KG1 (cell line): ENCODE measurements around the gene ZNF492.
"Not testable (repeated sequence)": the region's sequence is repeated elsewhere in the genome, so short reads cannot be mapped to it uniquely, and the experiment has no call there.

Experiments
- DNase-seq: peaks from one replicate; lab custom pipeline; 2025; lab: John Stamatoyannopoulos, UW

Gene ZNF492

DNA sequence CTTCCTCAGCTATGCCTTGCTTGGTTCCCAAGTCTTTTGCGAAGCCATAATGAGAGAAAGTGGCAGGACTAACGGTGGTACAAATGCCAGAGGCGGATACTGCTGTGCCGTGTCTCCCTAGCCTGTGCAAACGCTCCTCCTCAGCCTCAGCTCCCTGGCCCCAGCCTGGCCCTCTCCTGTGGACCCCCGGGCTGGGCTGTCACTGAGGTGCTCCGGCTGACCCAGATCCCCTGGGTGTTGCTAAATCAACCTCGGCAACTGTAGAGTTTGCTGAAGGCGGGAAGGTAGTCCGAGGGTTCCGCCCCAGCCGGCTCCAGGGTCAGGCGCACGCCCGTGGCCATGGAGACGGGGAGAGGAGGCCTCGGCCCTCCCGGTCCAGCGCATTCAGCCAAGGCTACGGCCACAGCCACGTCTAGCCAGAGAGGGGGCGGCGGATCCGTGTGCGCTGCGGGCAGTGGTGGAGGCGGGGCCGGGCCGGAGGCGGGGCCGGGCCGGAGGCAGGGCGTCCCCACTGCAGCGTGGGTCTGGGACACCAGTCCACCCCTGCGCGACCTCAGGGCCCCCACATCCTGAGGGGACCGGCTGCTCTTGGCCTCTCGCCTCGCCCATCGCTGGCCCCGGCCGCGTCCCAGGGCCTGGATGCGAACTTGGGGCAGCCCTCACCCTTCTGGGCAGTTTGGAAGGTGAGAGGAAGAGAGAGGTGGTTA lies 16.4 kb upstream of the ZNF492 start:
- no peak for DNase-seq

DNA sequence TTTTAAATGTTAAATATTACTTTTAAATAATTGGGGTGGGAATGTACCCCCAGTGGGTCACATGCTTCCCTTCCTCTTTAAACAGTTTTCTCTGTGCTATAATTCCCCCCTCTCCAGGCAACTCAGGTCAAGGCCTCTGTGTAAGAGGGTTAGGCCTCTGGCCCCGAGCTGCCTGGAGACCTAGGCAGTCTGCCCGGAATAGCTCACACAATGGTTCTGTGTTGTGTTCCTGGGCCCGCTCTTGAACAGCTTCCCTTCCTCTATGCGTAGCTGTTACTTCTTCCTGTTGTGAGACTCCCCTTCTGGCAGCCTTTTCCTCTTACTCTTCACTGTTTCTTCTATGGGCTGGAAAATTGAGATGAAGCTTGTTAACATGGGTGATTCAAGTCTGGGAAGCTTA lies 14.8 kb upstream of the ZNF492 start:
- no peak for DNase-seq

DNA sequence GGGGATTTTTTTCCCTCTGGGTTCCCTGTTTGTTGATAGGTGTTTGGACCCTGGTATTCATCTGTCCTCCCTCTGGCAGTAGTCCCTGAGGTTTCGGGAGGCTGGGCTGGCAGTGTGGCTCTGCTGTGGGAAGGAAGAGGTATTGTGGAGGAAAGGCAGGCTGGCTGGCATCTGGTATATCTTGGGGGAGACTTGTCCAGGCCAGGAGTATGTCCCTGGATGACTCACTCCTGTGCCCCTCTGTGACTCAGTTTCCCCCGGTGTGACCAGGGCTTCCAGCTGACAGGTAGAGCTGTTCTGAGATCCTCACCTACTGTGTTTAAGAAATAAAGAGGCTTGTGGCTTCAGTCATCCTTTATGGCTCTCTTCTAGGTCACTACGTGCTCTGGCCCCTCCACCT lies 14.2 kb upstream of the ZNF492 start:
- no peak for DNase-seq

DNA sequence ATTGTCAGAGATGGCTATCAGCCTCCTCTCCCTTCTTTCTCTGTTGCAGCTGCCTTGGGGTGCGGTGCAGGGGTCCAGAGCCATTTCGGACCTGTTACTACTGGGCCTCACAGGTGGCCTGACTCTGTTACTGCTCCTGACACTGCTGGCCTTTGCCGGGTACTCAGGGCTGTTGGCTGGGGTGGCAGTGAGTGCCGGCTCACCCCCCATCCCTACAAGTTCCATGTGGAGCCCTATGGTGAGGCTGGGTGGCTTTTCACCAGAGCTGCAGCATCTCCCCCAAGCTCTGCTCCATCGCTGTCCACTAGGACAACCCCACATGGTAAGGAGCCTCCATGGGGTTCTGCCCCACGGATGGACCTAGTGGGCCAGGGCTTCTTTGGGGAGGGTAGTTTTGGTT lies 13.7 kb upstream of the ZNF492 start:
- no peak for DNase-seq

DNA sequence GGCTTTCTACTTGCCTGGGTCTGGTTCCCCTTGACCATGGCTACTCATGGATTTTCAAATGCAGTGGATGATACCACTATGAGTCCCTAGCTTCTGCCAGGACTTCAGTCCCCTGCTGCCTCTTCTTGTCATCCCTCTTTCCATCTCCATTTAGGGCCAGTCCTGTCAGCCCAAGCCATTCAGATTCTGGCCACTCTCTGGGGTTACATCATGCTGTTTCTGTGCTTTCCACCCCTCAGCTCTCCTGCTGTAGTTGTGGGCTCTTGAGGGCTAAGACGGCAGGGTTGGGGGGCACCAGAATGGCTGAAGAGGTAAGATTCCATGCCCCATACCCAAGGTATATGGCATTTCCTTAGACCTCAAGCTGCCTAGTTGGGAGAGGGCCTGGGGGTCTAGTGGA lies 13.2 kb upstream of the ZNF492 start:
- DNase-seq = no peak

DNA sequence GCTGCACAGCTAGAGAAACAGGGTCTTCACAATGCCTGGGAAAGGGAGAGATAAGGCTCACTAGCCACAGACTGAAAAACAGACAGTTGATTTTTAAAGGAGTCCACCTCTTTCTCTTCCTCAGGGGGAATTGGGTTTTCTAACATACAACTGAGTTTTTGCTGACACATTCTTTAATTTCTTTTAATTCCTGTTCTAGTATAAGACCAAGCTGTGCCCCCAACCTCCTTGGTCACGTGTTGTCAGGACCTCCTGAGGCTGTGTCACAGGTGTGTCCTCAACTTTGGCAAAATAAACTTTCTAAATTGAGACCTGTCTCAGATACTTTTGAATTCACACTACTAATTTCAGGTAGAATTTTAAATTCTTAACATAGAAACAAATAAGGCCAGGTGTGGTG lies 12.1 kb upstream of the ZNF492 start:
- no peak for DNase-seq

DNA sequence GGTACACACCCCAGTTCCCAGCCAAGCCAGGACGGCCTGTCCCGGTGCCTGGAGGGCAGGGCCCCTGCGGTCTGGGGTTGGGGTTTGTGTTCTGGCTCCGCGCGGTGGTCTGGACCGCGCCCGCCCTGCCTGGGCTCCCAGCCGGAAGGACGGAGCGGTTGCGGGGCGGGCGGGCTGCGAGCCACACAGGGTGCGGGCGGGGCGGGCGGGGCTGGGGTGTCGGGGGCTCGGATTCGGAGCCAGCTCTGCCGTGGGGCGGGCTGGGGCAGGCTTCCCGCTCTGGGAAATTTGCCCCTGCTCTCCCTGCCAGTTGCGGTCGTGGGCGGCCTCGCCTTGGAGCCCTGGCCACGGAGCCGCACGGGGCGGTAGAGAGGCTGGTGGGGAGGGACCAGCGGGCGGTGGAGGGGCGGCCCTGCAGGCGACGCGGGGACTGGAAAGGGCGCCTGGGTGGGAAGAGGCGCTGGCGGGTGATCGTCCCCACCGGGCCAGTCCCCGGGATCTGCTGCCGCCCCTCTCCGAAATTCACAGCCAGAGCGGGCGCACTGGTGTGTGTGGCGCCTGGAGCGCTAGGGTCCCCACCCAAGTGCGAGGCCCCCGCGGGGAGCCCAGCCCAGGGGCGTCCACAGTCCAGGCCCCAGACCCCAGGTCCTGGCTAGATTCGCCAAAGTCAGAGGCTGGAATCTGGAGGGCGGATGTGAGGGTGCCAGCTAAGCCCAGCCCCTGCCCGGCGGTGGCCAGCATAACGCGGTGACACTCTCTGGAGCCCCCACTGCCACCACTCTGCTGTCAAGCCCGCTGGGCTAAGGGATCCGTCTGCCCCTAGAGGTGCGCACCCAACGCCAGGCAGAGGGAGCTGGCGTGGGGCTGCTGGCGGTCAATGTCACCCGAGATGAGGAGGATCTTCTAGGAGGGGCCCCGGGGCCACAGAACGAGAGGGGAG lies 11.0 kb upstream of the ZNF492 start:
- no peak for DNase-seq

DNA sequence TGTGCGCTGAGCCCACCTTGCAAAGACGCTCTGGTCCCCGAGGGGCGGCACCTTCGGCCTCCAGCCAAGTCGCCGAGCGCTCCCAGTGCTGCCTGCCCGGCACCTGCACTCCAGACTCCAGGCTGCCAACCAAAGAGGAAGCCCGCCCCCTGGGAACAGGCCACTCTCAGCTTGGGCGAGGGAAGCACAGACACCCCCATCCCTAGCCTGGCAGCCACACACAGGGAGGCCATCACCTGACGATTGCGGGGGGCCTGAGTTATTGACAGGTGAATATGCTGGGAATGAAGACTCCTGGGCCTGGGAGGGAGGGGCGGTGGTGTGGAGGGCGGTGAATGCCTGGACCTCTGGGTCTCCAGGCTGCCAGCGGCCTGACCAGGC lies 10.3 kb upstream of the ZNF492 start:
- no peak for DNase-seq

DNA sequence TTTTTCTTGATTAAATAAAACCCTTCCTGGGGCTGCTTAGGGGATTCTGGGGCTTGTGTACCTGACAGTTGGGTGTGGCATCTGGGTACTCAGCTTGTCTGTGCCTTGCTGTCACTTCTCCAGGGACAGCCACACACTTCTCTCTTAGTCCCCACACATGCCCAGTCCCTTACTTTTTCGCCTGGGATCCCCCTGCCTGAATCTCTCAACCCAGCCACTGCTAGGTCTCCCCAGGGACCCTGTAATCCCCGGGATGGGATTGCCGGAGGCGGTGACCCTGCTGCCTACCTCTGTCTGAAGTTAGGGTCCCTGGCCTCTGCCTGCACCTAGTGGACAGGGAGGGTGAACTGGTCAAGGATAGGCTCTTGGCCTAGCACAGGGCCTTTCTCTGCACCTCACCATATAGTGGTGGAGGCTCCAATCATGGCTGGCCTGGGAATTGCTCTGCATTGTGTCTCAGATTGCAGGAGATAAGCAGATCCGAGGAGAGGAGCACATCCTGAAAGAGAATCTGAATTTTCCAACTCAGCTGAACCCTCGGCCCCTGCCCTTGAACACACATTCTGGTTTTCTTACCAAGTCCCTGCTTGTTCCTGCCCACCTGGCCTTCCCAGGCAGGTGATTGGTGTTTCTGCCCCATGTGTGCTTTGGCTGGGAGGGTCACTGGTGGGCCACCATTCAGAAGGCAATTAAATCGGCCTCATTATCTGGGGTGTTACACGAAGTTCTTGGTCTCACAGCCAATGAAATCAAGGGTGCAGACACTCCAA lies 8.7 kb upstream of the ZNF492 start:
- DNase-seq = no peak

DNA sequence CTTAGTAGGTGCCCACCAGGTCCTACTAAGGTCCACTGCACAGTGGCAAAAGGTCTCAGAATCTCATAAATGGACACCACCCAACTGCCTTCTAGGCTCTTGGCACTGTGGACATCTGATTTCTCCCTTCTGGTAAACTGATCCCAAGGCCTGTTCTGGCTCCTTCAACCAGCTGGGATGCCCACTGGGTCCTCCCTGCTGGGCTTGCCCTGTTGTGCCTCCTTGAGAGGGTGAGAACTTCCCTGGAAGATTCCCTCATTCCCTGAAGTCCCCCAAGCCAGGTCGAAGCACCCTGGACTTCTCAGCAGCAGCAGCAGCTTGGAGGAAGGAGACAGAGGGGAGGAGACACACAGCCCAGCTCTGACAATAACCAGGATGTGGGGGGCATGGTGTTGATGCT lies 6.6 kb upstream of the ZNF492 start:
- DNase-seq = no peak

DNA sequence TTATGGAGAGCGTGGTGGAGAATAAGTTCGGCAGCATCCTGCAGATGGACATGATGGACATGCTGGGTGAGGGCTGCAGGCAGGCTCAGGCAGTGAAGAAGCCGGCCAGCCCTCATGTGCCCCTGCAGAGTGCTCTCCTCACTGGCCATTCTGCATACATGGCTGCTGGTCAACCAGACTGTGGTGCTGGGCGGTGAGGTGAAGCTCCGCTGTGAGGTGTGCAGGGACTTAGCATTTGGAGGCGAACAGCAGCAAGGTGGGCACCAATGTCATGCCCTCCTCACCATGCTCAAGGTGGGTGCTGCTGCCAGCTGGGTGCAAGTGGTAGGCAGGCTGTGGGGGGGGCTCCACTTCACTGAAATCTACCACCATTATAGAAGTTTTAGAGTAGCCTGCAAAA lies 5.7 kb upstream of the ZNF492 start:
- DNase-seq = no peak

DNA sequence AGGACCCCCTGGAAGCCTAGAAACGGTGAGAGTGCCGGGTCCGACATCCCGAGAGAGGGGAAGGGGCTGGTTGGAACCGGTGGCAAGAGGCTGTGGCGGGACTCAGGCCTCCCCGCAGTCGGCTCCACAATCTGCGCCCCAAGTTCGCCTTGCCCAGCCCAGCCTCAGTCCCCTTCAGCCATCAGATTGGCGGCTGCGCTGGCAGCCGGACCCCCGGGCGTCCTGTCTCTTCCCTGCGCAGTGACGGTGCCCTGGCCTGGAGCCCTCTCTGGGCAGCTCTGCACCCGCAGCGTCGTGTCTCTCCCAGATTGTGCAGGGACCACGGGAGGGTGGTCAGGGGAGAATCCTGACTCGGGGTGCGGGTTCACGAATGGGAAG lies 315 bp downstream of the ZNF492 start:
- DNase-seq = no peak

DNA sequence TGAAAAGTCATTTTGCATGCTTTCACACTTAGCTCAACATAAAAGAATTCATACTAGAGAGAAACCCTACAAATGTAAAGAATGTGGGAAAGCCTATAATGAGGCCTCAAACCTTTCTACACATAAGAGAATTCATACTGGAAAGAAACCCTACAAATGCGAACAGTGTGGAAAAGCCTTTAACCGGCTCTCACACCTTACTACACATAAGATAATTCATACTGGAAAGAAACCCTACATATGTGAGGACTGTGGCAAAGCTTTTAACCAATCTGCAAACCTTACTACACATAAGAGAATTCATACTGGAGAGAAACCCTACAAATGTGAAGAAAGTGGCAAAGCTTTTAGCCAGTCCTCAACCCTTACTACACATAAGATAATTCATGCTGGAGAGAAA lies 51.4 kb downstream of the ZNF492 start:
- not testable (repeated sequence) for DNase-seq

DNA sequence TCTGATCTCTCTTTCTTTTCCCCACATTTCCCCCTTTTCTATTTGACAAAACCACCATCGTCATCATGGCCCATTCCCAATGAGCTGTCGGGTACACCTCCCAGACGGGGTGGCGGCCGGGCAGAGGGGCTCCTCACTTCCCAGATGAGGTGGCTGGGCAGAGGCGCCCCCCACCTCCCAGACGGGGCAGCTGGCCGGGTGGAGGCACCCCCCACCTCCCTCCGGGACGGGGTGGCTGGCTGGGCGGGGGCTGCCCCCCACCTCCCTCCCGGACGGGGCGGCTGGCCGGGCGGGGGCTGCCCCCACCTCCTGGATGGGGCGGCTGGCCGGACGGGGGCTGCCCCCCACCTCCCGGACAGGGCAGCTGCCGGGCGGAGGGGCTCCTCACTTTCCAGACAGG lies 68.5 kb downstream of the ZNF492 start:
- not testable (repeated sequence) for DNase-seq

DNA sequence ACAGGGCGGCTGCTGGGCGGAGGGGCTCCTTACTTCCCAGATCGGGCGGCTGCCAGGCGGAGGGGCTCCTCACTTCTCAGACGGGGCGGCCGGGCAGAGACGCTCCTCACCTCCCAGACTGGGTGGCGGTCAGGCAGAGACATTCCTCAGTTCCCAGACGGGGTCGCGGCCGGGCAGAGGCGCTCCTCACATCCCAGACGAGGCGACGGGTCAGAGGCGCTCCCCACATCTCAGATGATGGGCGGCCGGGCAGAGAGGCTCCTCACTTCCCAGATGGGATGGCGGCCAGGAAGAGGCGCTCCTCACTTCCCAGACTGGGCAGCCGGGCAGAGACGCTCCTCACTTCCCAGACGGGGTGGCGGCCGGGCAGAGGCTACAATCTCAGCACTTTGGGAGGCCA lies 69.0 kb downstream of the ZNF492 start:
- DNase-seq = not testable (repeated sequence)

DNA sequence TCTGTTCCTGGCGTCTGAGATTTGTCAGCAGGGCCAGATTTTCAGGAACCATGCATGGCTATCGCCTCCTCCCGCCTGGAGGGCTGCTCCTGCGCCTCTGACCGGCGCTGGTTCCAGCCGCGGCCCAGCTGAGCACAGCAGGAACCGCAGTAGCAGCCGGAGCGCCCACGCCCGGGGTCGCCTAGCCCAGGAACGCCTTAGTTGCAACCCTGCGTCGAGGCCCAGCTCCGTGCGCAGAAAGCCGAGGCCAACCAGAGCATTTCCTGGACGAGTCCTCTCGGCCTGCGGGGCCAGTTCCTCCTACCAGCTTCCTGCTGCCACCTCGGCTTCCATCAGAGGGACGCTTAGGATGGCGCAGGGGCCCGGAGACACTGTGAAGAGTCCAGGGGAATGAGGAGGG lies 74.9 kb downstream of the ZNF492 start:
- no peak for DNase-seq
